ENCODE measurements around the gene PCSK4.
"Not testable (repeated sequence)": the region's sequence is repeated elsewhere in the genome, so short reads cannot be mapped to it uniquely, and the experiment has no call there.

Gene PCSK4

GRCh38 chr19:1503925-1504773 is 14.0 kb upstream of the PCSK4 start:
- DNase-seq: no peak

GRCh38 chr19:1503089-1503924 is 13.2 kb upstream of the PCSK4 start:
- DNase-seq: peak; percentile 48

- no peak for DNase-seq
Observed at GRCh38 chr19:1502433-1503088, 12.4 kb upstream of the PCSK4 start.

- no peak for DNase-seq
Observed at GRCh38 chr19:1501200-1501595, 11.0 kb upstream of the PCSK4 start.

- DNase-seq: not testable (repeated sequence)
Observed at GRCh38 chr19:1499231-1499630, 9.1 kb upstream of the PCSK4 start.

GRCh38 chr19:1497578-1498235 is 7.6 kb upstream of the PCSK4 start:
- DNase-seq: no peak

GRCh38 chr19:1496714-1497577 is 6.8 kb upstream of the PCSK4 start:
- DNase-seq: no peak

GRCh38 chr19:1495799-1496713 is 5.9 kb upstream of the PCSK4 start:
- DNase-seq: no peak

GRCh38 chr19:1495051-1495798 is 5.1 kb upstream of the PCSK4 start:
- DNase-seq: no peak

- no peak for DNase-seq
Observed at GRCh38 chr19:1494115-1494815, 4.1 kb upstream of the PCSK4 start.

- no peak for DNase-seq
Observed at GRCh38 chr19:1492474-1493006, 2.4 kb upstream of the PCSK4 start.

GRCh38 chr19:1491849-1492170 is 1.7 kb upstream of the PCSK4 start:
- no peak for DNase-seq

- DNase-seq: no peak
Observed at GRCh38 chr19:1491114-1491848, 1.1 kb upstream of the PCSK4 start, which contains the start of gene REEP6. Gene REEP6, plus strand, starts transcription at chr19:1491181. Its CDS starts 89 bp downstream, at chr19:1491270.

- DNase-seq: no peak
Observed at GRCh38 chr19:1489463-1490310, 463 bp downstream of the PCSK4 start.

GRCh38 chr19:1488282-1488601 is 1.9 kb downstream of the PCSK4 start:
- no peak for DNase-seq

GRCh38 chr19:1487576-1488281 is 2.4 kb downstream of the PCSK4 start:
- DNase-seq: no peak
